K562 (cell line): Measurements from ENCODE around the gene NXT1. TPM values are rescaled to one million over a fixed set of nuclear protein-coding genes. Genes with fewer than 3 reads are reported as not detected.
A peak's percentile ranks its signal among the peaks of the same experiment; 100 is the strongest.

Experiments
- ARHGAP35 ChIP-seq: fragments of 450-650 bp; IDR thresholded peaks from 2 replicates; pipeline ENCODE4 v1.6.1; 2018; ENCODE audit not compliant: partially characterized antibody
- FOXP1 ChIP-seq: sonication (generic); formaldehyde crosslinking; IDR thresholded peaks from 2 replicates; pipeline ENCODE4 v1.8.0; 2022; ENCODE audit warnings: mild to moderate bottlenecking, missing genetic modification reagents
- HEY1 ChIP-seq: fragments of 250-450 bp; sonication (Bioruptor Pico); IDR thresholded peaks from 2 replicates; pipeline ENCODE4 v1.5.0; 2020; ENCODE audit warnings: mild to moderate bottlenecking, moderate library complexity, borderline replicate concordance
- HNRNPL ChIP-seq: fragments of 200-400 bp; formaldehyde crosslinking; IDR thresholded peaks from 2 replicates; pipeline ENCODE4 v1.6.1; 2017; ENCODE audit warnings: low read depth, mild to moderate bottlenecking, low read length
- NCOA6 ChIP-seq: fragments of 450-650 bp; IDR thresholded peaks from 2 replicates; pipeline ENCODE4 v1.6.1; 2017; ENCODE audit warnings: mild to moderate bottlenecking
- PCBP2 ChIP-seq: fragments of 200-400 bp; formaldehyde crosslinking; IDR thresholded peaks from 2 replicates; pipeline ENCODE4 v1.6.1; 2018; ENCODE audit warnings: low read length, low read depth, mild to moderate bottlenecking, moderate library complexity; ENCODE audit not compliant: poor library complexity, severe bottlenecking
- SAFB ChIP-seq: fragments of 200-400 bp; formaldehyde crosslinking; IDR thresholded peaks from 2 replicates; pipeline ENCODE4 v1.6.1; 2017; ENCODE audit warnings: low read depth, low read length, borderline replicate concordance
- ZEB2 ChIP-seq: fragments of 450-650 bp; IDR thresholded peaks from 2 replicates; pipeline ENCODE4 v1.6.1; 2016
- polyA plus RNA-seq, 8 experiments: library from polyadenylated mRNA; depleted of rRNA in 4 of 8; stranded (reverse) in 5 of 8; unstranded in 3 of 8; fragments of >200 nt; fragmentation: Nextera tagmentation in 2 of 8; fragmentation: Illumina TruSeq in 1 of 8; extraction: Ambion mirVana in 2 of 8; extraction: Trizol in 1 of 8; gene quantifications; 2 replicates each; pipeline versions ENCODE4 v1.2.1 to v1.2.3, GENCODE V29; 2011 to 2014; ENCODE audit warnings: inconsistent platforms in 1 of 8, missing spikeins in 1 of 8
- total RNA-seq, 7 experiments: library from RNA; depleted of rRNA in 6 of 7; stranded (reverse); fragments of >200 nt in 6 of 7; fragmentation: Illumina TruSeq in 2 of 7; extraction: Trizol in 2 of 7; gene quantifications; 2 replicates each; pipeline versions ENCODE4 v1.2.1 to v1.2.3, GENCODE V29; 2011 to 2021; ENCODE audit warnings: low replicate concordance in 1 of 7
- TF ChIP-seq, protein P1 (sequence below), 2 experiments: fragments of 450-650 bp; formaldehyde crosslinking in 1 of 2; IDR thresholded peaks; 2 replicates each; pipeline versions ENCODE4 v1.4.0 to v1.6.1; 2014 to 2020; ENCODE audit warnings: mild to moderate bottlenecking in 2 of 2, borderline replicate concordance in 1 of 2, low read depth in 1 of 2
- TF ChIP-seq, protein P2 (sequence below): sonication (generic); formaldehyde crosslinking; IDR thresholded peaks from 2 replicates; pipeline ENCODE4 v1.8.0; 2022; ENCODE audit warnings: mild to moderate bottlenecking, missing genetic modification reagents
- TF ChIP-seq, protein P3 (sequence below): IDR thresholded peaks from 3 replicates; pipeline ENCODE4 v1.6.1; 2011; ENCODE audit warnings: borderline replicate concordance, mild to moderate bottlenecking, moderate library complexity; ENCODE audit not compliant: insufficient read length; ENCODE audit errors: extremely low read depth
- TF ChIP-seq, protein P4 (sequence below): fragments of 450-650 bp; formaldehyde crosslinking; IDR thresholded peaks from 2 replicates; pipeline ENCODE4 v1.4.0; 2022; ENCODE audit warnings: mild to moderate bottlenecking, moderate library complexity

NXT1 gene
- total and polyA plus RNA-seq, 9 of the 15 experiments (the other 6 are each of a cell fraction or from before 2014, with no cell fraction given), result 7.7 to 50.9 (median 35.6) TPM

DNA sequence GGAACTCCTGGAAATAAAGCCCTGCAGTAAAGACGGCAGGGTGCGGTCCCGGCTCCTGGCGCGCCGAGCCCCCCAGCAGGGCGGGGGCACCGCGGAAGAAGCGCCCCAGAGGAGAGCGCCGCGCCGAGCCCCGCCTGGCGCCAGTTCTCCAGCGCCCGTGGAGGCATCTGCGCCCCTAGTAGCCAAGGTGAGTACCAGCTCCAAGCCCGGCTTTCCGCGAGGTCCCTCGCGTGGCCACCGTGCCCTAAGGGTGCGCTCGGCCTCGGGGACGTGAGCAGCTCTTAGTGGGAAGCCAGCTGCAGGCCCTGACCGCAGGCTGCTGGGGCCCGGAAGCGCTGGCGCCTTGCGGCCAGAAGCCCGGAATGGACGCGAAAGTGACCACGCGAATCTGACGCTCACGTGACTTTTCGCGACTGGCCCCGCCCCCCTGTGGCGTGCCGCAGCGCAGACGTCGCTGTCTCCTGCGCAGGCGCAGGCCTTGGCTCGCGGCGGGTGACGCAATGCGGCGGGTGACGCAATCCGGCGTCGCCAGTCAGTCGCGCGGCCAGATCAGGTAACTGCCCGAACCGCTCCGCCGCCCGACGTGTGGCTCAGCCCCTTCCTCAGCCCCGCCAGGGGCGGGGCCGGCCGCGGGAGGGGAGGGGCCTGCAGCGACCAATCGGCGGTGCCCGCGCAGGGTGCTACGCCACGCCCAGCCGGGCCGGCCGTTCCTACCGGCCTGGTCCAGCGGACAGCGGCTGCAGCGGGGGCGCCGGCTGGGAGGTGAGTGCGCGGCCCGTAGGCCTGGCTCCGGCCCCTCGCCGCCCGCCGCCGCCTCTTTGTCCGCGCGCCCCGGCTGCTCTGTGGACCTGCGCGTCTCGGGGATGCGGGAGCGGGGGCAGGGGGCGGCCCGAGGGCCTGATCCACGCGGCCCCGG, 11.1 kb downstream of the NXT1 start, which contains the start of gene GZF1 (continued):
- TF ChIP-seq, protein P1, sequence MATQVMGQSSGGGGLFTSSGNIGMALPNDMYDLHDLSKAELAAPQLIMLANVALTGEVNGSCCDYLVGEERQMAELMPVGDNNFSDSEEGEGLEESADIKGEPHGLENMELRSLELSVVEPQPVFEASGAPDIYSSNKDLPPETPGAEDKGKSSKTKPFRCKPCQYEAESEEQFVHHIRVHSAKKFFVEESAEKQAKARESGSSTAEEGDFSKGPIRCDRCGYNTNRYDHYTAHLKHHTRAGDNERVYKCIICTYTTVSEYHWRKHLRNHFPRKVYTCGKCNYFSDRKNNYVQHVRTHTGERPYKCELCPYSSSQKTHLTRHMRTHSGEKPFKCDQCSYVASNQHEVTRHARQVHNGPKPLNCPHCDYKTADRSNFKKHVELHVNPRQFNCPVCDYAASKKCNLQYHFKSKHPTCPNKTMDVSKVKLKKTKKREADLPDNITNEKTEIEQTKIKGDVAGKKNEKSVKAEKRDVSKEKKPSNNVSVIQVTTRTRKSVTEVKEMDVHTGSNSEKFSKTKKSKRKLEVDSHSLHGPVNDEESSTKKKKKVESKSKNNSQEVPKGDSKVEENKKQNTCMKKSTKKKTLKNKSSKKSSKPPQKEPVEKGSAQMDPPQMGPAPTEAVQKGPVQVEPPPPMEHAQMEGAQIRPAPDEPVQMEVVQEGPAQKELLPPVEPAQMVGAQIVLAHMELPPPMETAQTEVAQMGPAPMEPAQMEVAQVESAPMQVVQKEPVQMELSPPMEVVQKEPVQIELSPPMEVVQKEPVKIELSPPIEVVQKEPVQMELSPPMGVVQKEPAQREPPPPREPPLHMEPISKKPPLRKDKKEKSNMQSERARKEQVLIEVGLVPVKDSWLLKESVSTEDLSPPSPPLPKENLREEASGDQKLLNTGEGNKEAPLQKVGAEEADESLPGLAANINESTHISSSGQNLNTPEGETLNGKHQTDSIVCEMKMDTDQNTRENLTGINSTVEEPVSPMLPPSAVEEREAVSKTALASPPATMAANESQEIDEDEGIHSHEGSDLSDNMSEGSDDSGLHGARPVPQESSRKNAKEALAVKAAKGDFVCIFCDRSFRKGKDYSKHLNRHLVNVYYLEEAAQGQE (IDR thresholded peaks at IDR 0.05; ENCODE audit: borderline replicate concordance), result peak; percentile 98
- TF ChIP-seq, protein P1 (CRISPR knock-in tag; IDR thresholded peaks at IDR 0.05; ENCODE audit: low read depth), result peak; percentile 44; the same call in 1 of the 2 replicates
- TF ChIP-seq, protein P2, sequence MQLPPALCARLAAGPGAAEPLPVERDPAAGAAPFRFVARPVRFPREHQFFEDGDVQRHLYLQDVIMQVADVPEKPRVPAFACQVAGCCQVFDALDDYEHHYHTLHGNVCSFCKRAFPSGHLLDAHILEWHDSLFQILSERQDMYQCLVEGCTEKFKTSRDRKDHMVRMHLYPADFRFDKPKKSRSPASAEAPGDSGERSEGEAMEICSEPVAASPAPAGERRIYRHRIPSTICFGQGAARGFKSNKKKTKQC (CRISPR knock-in tag), result no peak
- TF ChIP-seq, protein P3, sequence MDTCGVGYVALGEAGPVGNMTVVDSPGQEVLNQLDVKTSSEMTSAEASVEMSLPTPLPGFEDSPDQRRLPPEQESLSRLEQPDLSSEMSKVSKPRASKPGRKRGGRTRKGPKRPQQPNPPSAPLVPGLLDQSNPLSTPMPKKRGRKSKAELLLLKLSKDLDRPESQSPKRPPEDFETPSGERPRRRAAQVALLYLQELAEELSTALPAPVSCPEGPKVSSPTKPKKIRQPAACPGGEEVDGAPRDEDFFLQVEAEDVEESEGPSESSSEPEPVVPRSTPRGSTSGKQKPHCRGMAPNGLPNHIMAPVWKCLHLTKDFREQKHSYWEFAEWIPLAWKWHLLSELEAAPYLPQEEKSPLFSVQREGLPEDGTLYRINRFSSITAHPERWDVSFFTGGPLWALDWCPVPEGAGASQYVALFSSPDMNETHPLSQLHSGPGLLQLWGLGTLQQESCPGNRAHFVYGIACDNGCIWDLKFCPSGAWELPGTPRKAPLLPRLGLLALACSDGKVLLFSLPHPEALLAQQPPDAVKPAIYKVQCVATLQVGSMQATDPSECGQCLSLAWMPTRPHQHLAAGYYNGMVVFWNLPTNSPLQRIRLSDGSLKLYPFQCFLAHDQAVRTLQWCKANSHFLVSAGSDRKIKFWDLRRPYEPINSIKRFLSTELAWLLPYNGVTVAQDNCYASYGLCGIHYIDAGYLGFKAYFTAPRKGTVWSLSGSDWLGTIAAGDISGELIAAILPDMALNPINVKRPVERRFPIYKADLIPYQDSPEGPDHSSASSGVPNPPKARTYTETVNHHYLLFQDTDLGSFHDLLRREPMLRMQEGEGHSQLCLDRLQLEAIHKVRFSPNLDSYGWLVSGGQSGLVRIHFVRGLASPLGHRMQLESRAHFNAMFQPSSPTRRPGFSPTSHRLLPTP, result no peak
- TF ChIP-seq, protein P4, sequence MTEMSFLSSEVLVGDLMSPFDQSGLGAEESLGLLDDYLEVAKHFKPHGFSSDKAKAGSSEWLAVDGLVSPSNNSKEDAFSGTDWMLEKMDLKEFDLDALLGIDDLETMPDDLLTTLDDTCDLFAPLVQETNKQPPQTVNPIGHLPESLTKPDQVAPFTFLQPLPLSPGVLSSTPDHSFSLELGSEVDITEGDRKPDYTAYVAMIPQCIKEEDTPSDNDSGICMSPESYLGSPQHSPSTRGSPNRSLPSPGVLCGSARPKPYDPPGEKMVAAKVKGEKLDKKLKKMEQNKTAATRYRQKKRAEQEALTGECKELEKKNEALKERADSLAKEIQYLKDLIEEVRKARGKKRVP, result peak; percentile 96
- TF ChIP-seq ZEB2 (no peak), SAFB (peak; percentile 75), FOXP1 (CRISPR knock-in tag) (peak; percentile 77; the same call in 1 of the 2 replicates), HEY1 (CRISPR knock-in tag) (no peak), NCOA6 (no peak), ARHGAP35 (no peak), PCBP2 (no peak), HNRNPL (no peak)
